ENCODE data around the gene DPH5. TPM values are rescaled to one million over a fixed set of nuclear protein-coding genes. Genes with fewer than 3 reads are reported as not detected.
A peak's percentile ranks its signal among the peaks of the same experiment; 100 is the strongest.

The DPH5 gene
- total RNA-seq, 1 donor from 2014 or later, result 42.2 TPM

DNA sequence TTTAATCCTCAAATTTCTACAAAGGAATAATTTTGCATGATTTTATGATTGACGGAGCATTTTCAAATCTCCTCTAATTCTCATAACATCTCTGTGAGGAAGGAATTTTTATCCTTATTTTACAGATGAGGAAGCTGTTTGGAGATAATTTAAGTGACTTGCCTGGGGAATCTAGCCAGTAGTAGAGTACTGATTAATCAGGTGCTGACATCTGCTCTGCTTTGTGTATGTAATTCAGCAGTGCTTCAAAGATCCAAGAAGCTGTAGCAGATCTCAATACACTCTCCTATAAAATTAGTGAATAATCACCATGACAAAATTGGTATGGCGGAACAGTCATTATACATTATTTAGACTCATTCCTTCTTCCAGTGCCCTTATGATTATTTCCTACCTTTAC is 46.0 kb downstream of the DPH5 start:
- Mint-ChIP-seq H3K4me1 (ENCODE audit: unreplicated experiment) (peaks cover 24% of the 10 kb centered on the region), H3K27me3 (ENCODE audit: unreplicated experiment) (no peaks in the 10 kb centered on the region), H3K27ac (ENCODE audit: unreplicated experiment) (no peak overlapping the region), H3K4me3 (ENCODE audit: unreplicated experiment) (no peak overlapping the region), H3K9me3 (ENCODE audit: unreplicated experiment) (no peaks in the 10 kb centered on the region), H3K36me3 (ENCODE audit: low read depth, unreplicated experiment) (peaks cover 14% of the 10 kb centered on the region)
- no peak for DNase-seq (ENCODE audit: low spot score)
- TF ChIP-seq, protein P1, sequence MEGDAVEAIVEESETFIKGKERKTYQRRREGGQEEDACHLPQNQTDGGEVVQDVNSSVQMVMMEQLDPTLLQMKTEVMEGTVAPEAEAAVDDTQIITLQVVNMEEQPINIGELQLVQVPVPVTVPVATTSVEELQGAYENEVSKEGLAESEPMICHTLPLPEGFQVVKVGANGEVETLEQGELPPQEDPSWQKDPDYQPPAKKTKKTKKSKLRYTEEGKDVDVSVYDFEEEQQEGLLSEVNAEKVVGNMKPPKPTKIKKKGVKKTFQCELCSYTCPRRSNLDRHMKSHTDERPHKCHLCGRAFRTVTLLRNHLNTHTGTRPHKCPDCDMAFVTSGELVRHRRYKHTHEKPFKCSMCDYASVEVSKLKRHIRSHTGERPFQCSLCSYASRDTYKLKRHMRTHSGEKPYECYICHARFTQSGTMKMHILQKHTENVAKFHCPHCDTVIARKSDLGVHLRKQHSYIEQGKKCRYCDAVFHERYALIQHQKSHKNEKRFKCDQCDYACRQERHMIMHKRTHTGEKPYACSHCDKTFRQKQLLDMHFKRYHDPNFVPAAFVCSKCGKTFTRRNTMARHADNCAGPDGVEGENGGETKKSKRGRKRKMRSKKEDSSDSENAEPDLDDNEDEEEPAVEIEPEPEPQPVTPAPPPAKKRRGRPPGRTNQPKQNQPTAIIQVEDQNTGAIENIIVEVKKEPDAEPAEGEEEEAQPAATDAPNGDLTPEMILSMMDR (IDR thresholded peaks at IDR 0.05; ENCODE audit: unreplicated experiment), result no peak

DNA sequence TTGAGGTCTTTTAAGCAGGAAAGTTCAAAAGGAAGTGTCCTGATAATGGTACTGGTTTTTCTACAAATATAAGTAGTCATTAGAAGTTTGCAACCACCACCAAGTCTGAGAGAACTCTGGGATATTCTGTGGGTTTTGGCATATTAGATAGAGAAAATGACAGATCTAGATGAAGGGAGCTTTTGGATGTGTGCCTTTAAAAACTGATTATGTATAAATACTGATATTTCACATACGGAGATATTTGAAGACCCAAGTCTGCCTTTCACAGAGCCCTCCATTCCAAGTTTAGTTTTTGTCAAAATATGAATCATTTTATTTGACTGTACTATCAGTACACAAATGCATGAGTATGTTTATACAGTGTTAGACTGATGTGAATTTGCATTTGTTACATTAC is 48.6 kb downstream of the DPH5 start:
- no peak for DNase-seq (ENCODE audit: low spot score)
- TF ChIP-seq, protein P1 (IDR thresholded peaks at IDR 0.05; ENCODE audit: unreplicated experiment), result no peak
- H3K9me3 Mint-ChIP-seq (ENCODE audit: unreplicated experiment), result no peaks in the 10 kb centered on the region
- peaks cover 4% of the 10 kb centered on the region for H3K36me3 Mint-ChIP-seq (ENCODE audit: low read depth, unreplicated experiment)
- peaks cover 23% of the 10 kb centered on the region for H3K4me1 Mint-ChIP-seq (ENCODE audit: unreplicated experiment)
- H3K27ac Mint-ChIP-seq (ENCODE audit: unreplicated experiment), result peak overlapping the region; percentile 51
- H3K27me3 Mint-ChIP-seq (ENCODE audit: unreplicated experiment), result no peaks in the 10 kb centered on the region
- no peak overlapping the region for H3K4me3 Mint-ChIP-seq (ENCODE audit: unreplicated experiment)

DNA sequence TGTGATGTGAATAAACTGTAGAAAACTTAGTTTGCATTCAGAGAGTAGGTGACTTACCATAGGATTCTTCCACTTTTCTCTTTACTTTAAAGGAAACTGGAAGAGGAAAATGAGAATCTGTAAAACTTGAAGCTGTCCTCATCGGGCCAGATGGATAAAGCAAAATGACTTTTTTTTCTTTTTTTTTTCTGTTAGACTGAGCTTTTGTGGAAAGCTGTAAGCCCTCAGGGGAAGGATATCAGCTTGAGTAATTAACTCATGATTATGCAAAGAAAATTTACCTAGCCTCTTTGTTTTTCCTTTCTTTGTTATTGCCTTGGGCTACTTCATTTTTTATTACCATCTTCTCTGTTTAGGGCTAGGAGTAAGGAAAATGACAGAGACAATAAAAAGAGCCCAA is 53.4 kb downstream of the DPH5 start:
- H3K27ac Mint-ChIP-seq (ENCODE audit: unreplicated experiment), result peak overlapping the region; percentile 27

DNA sequence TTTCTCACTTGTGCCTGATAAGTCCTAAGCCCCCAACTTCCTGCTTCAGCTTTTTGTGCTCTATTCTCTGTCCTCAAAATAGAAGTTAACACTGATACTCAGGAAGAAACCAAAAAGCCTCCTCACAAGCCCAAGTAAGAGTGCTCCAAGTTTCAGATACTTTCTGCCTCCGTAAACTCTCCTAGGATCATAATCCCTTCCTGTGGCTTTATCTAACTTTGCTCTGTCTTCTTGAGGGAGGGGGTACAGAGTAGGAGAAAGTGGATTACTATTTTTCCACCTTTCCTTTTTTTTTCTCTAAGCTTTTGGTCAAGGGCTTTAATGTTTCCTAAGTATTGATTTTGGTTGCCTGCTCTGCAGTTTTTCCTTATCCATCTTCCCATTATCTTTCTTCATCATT is 54.6 kb downstream of the DPH5 start:
- DNase-seq (ENCODE audit: low spot score), result no peak
- H3K4me3 Mint-ChIP-seq (ENCODE audit: unreplicated experiment), result no peak overlapping the region
- TF ChIP-seq, protein P1 (IDR thresholded peaks at IDR 0.05; ENCODE audit: unreplicated experiment), result no peak
- H3K27ac Mint-ChIP-seq (ENCODE audit: unreplicated experiment), result peak overlapping the region; percentile 67
- H3K27me3 Mint-ChIP-seq (ENCODE audit: unreplicated experiment), result no peaks in the 10 kb centered on the region
- H3K9me3 Mint-ChIP-seq (ENCODE audit: unreplicated experiment), result no peaks in the 10 kb centered on the region
- peaks cover 27% of the 10 kb centered on the region for H3K4me1 Mint-ChIP-seq (ENCODE audit: unreplicated experiment)
- peaks cover 4% of the 10 kb centered on the region for H3K36me3 Mint-ChIP-seq (ENCODE audit: low read depth, unreplicated experiment)

More for the DNA sequence above, 53.4 kb downstream of the DPH5 start:
- H3K4me1 Mint-ChIP-seq (ENCODE audit: unreplicated experiment), result peaks cover 34% of the 10 kb centered on the region
- no peaks in the 10 kb centered on the region for H3K27me3 Mint-ChIP-seq (ENCODE audit: unreplicated experiment)
- H3K36me3 Mint-ChIP-seq (ENCODE audit: low read depth, unreplicated experiment), result peaks cover 4% of the 10 kb centered on the region
- no peak overlapping the region for H3K4me3 Mint-ChIP-seq (ENCODE audit: unreplicated experiment)
- no peaks in the 10 kb centered on the region for H3K9me3 Mint-ChIP-seq (ENCODE audit: unreplicated experiment)
- TF ChIP-seq, protein P1 (IDR thresholded peaks at IDR 0.05; ENCODE audit: unreplicated experiment), result no peak
- DNase-seq (ENCODE audit: low spot score), result no peak

DNA sequence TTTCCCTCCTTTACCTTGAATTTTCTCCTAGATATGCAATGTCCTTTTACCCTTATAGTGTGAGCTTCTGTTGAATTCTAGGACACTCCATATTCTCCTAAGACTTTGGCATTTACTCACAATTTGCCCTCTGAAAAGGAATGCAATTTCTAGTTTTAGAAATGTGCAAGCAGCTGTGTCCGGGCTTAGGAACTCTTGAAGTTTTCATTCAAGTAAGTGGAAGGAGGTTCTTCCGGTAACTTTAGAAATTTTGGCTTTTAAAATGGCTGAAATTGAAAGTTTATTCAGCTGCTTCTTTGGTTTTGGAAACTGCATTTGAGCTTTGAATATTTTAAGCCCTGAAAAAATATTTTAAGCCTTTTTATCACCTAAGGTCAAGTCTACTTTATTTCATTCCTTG is 56.3 kb downstream of the DPH5 start:
- Mint-ChIP-seq H3K9me3 (ENCODE audit: unreplicated experiment) (no peaks in the 10 kb centered on the region), H3K27ac (ENCODE audit: unreplicated experiment) (peak overlapping the region; percentile 14)
- TF ChIP-seq, protein P1 (IDR thresholded peaks at IDR 0.05; ENCODE audit: unreplicated experiment), result no peak

More for the DNA sequence above, 56.3 kb downstream of the DPH5 start:
- no peak for DNase-seq (ENCODE audit: low spot score)
- Mint-ChIP-seq H3K36me3 (ENCODE audit: low read depth, unreplicated experiment) (no peaks in the 10 kb centered on the region), H3K4me3 (ENCODE audit: unreplicated experiment) (no peak overlapping the region), H3K27me3 (ENCODE audit: unreplicated experiment) (no peaks in the 10 kb centered on the region), H3K4me1 (ENCODE audit: unreplicated experiment) (peaks cover 24% of the 10 kb centered on the region)
